Medulla oblongata (tissue), 1 donor: ENCODE data around the gene CPD.
"Not testable (repeated sequence)": the region's sequence is repeated elsewhere in the genome, so short reads cannot be mapped to it uniquely, and the experiment has no call there.

Experiments
- DNase-seq: peaks from one replicate; pipeline ENCODE4 v3.0.0-alpha.2; 2015; ENCODE audit errors: extremely low spot score

Gene CPD

DNA sequence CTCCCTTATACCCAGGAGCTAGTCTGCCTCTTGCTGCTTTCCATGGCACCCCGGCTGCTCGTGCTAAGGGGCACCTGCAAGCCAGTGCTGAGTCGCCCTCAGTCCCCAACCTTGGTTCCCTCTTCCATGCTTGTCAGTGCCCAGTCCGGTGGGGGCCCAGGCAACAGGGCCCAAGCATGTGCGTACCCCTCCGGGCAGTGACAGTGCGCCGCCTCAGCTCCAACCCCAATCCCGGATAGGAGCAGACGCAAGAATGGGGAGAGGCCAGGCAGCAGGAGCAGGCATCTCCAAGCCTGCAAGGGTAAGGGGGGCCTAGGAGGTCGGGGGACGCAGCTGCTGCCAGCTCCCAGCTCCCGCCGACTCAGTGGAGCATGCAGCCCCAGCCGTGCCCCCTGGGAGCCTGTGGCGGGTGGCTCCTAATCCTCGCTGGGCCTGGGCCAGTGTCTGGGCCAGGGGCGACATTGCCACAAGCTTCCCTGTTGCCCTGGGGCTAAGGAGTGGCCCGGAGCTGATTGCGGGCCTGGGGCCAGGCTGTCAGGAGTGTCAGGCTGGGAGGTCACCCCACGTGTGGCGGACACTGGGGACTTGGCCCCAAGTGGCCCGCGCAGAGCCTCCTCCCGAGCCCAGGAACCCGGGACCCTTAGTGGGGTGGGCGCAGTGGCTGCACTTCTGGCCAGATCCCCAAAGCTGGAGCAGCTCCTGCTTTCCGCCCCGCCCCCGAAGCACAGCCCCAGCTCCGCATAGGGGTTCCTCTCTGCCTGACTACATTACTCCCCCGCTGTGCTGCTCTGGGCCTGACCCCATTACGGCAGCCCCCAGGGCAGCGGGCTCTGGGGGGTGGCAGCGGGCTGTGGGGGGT, 9.8 kb downstream of the CPD start:
- DNase-seq: no peak

GRCh38 chr17:30389756-30390300, 11.1 kb downstream of the CPD start:
- DNase-seq: no peak

GRCh38 chr17:30391534-30391933, 12.8 kb downstream of the CPD start:
- DNase-seq: no peak

DNA sequence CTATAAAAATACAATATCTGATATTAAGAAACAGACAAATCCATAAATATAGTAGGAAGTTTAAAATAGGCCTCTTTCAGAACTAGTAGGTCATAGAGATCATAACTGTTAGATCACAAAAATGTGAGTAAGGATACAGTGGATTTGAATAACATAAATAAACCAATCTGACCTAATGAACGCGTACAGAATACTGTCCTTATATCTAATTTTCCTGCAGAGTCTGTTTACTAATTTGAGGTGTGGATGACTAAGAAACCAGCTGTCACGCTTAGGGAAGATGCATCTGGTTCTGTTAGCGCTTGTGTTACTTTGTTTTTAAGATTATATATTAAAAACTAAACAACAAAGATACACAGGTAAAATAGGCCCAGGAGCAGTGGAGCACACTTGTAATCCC, 14.8 kb downstream of the CPD start:
- DNase-seq: no peak

GRCh38 chr17:30393911-30394867, 15.5 kb downstream of the CPD start:
- no peak for DNase-seq

DNA sequence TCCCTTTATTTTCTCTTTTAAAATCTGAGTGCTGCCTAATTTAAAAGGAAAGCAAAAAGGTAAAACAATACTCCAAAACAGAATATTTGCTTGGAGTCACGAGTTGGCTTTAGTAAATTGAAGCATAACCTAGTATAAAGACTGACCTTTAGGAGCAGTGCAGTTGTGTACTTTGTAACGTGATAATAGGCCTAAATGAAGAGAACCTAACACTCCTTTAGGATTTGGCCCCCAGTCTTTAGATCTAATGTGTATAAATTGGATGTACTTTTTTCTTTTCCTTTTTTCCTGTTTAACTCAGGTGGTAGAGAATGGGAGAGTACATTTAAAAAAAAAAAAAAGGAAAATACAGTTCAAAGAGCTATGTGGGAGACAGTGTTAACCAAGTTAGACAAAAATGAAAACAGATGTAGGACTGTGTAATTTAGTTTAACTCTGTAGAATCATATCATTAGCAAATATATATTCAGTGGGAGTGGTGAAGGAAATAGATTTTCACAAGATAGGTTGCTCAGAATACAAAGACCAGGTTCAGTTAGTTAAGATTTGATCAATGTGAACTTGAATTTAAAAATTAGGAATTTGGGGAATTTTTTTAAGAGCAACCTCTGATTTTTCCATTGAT, 16.8 kb downstream of the CPD start:
- no peak for DNase-seq

GRCh38 chr17:30396129-30396528, 17.4 kb downstream of the CPD start:
- no peak for DNase-seq

- no peak for DNase-seq
These were observed 17.9 kb downstream of the CPD start for GRCh38 chr17:30396612-30397011.

- DNase-seq: no peak
These were observed 19.8 kb downstream of the CPD start for GRCh38 chr17:30398328-30399041.

DNA sequence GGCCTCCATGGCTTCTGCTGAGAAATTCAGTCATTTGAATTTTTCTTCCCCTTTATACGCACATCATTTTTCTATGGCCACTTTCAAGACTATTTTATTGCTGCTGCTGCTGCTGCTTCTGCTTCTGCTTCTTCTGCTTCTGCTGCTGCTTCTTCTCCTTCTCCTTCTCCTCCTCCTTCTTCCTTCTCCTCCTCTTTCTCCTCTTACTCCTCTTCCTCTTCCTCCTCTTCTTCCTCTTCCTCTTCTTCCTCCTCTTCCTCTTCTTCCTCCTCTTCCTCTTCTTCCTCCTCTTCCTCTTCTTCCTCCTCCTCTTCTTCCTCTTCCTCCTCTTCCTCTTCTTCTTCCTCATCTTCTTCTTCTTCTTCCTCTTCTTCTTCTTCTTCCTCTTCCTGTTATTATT, 22.4 kb downstream of the CPD start:
- no peak for DNase-seq

DNA sequence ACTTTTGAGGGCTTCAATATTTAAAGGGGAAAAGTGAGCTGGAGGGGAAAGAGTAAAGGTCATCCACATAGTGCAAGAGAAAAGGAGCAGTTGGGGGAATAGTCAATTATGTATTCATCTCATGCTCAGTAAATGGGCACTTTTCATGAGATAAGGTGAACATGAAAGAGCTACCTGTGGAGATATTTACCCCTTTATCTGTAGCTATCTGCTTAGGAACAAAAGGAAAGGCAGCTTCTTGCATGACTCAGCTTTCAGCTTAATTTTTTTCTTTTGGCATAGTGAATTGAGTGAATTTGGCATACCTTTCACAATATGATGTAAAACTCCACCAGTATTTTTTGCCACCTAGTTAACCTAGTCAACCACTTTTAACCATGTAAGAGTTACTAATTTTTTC, 26.4 kb downstream of the CPD start:
- DNase-seq: no peak

DNA sequence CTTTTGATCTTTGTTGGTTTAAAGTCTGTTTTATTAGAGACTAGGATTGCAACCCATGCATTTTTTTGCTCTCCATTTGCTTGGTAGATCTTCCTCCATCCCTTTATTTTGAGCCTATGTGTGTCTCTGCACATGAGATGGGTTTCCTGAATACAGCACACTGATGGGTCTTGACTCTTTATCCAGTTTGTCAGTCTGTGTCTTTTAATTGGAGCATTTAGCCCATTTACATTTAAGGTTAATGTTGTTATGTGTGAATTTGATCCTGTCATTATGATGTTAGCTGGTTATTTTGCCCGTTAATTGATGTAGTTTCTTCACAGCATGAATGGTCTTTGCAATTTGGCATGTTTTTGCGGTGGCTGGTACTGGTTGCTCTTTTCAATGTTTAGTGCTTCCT, 31.9 kb downstream of the CPD start:
- DNase-seq: not testable (repeated sequence)

- DNase-seq: not testable (repeated sequence)
These were observed 33.3 kb downstream of the CPD start for GRCh38 chr17:30412008-30412496.

DNA sequence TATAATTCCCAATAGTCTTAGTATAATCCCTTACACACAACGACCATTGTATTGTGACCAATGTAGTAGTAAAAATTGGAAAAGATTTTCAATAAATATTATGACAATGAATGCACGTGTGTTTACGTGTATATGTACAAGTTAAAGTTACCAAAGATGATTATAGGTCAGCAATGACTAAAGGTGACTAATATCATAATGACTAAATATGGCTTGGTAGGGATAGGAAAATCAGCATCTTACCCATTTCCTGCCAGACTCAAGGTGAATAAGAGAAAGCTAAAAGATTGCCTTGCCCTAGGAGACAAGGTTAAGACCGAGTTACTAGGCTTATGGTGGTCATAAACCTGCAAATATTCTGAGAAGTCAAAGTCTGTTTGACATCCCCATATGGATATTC, 34.4 kb downstream of the CPD start:
- DNase-seq: no peak

- no peak for DNase-seq
These were observed 35.8 kb downstream of the CPD start for GRCh38 chr17:30414486-30414885.

DNA sequence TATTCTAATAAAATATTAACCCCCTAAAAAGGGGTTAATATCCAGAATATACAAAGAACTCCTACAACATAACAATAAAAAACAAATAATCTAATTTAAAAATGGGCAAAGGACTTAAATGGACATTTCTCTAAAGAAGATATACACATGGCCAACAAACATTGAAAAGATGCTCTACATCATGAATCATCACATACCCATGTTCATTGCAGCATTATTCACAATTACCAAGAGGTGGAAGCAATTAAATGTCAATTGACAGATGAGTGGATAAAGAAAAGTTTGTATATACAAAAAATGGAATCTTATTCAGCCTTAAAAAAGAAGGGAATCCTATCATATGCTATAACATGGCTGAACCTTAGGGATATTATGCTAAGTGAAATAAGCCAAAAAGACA, 36.8 kb downstream of the CPD start:
- DNase-seq: no peak

GRCh38 chr17:30418070-30418469, 39.3 kb downstream of the CPD start:
- not testable (repeated sequence) for DNase-seq

DNA sequence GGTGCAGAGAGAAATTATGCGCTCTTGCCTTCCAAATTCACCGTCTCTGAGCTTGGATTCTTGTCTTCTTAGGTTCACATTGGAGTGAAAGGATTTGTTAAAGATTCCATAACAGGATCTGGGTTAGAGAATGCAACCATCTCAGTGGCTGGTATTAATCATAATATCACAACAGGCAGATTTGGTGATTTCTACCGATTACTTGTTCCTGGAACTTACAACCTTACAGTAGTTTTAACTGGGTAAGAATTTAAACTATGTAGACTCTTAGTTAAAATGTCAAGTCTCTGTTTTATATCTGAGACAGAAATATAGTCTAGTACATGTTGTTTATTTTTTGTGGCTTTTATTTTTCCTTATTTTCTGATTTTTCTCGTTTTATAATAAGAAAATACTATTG, 42.9 kb downstream of the CPD start:
- no peak for DNase-seq

- DNase-seq: no peak
These were observed 43.4 kb downstream of the CPD start for GRCh38 chr17:30422171-30422570.

DNA sequence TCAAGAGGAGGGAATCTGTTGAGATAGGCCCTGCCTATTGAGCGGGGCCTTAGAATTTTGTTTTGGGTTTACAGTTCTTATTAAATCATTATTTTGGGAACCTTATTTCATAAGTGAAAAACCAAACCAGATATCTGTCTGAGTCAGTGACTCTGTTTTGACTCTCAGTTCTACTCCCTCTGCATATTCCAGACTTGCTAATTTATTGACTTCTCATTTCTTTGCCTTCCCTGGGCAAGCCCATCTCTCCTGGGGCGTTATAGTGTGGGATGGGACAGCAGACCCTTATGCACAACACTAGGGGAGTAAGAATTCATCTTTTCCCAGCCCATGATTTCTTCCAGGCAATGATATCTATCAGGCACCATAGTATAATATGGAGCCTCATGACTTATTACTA, 45.7 kb downstream of the CPD start:
- no peak for DNase-seq

DNA sequence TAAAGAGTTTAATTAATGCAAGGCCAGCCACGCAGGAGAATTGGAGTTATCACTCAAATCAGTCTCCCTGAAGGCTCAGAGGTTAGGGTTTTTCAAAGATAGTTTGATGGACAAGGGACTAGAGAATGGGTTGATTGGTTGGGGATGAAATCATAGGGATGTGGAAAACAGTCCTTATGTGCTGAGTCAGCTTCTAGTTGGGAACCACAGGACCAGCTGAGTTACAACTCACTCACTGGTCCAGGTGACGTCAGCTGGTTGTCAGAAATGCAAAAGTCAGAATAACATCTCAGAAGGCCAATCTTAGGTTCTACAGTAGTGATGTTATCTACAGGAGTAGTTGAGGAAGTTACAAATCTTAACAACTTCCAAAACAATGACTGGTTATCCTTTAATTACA, 47.6 kb downstream of the CPD start:
- DNase-seq: no peak
